ENCODE measurements around the gene EMP1. TPM values are rescaled to one million over a fixed set of nuclear protein-coding genes. Genes with fewer than 3 reads are reported as not detected.

The EMP1 gene
- total RNA-seq, 1 donor from 2014 or later: 273 TPM

DNA sequence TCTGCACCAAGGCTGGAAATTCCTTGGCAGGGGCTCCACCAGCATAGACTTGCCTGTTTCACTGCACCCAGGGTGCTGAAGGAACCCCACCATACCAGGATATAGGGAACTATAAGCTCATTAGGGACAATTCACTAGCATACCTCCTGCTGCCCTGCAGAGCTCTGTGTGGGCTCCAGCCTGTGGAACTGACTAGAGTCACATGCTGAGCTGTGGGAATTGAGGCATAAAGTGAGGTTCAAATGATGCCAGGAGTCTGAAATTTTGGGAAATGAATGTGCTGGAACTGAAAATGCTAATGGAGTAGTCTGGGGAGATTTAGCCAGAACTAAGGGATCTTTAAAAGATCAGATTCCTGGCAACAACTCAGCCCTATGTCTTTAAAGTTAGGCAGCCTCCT is 7.3 kb upstream of the EMP1 start:
- Mint-ChIP-seq H3K27ac (ENCODE audit: unreplicated experiment) (no peak overlapping the region), H3K4me1 (ENCODE audit: unreplicated experiment) (peaks cover 37% of the 10 kb centered on the region)

DNA sequence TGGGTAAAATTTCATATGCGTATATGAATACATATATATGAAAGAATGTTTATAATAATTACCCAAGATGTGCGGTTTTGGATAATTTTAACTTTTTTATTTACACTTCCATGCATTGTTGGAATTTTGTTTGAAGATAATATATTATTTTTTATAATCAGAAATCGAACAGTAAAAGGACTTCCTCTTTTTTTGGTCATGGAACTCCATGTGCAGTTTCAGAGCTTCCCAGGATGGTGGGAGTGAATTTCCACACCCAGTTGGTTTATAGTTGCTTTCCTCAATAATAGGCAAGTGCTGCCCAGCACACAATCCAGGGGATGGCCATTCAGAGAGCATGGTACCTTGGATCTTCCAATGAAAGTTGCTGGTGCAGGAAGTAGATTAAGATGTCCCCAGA is 6.3 kb upstream of the EMP1 start:
- H3K4me1 Mint-ChIP-seq (ENCODE audit: unreplicated experiment): peaks cover 40% of the 10 kb centered on the region
- DNase-seq (ENCODE audit: low spot score): no peak
- H3K27me3 Mint-ChIP-seq (ENCODE audit: unreplicated experiment): peaks cover 4% of the 10 kb centered on the region
- H3K27ac Mint-ChIP-seq (ENCODE audit: unreplicated experiment): no peak overlapping the region
- H3K9me3 Mint-ChIP-seq (ENCODE audit: unreplicated experiment): no peaks in the 10 kb centered on the region
- H3K4me3 Mint-ChIP-seq (ENCODE audit: unreplicated experiment): no peak overlapping the region
- H3K36me3 Mint-ChIP-seq (ENCODE audit: low read depth, unreplicated experiment): no peaks in the 10 kb centered on the region
- TF ChIP-seq, protein P1, sequence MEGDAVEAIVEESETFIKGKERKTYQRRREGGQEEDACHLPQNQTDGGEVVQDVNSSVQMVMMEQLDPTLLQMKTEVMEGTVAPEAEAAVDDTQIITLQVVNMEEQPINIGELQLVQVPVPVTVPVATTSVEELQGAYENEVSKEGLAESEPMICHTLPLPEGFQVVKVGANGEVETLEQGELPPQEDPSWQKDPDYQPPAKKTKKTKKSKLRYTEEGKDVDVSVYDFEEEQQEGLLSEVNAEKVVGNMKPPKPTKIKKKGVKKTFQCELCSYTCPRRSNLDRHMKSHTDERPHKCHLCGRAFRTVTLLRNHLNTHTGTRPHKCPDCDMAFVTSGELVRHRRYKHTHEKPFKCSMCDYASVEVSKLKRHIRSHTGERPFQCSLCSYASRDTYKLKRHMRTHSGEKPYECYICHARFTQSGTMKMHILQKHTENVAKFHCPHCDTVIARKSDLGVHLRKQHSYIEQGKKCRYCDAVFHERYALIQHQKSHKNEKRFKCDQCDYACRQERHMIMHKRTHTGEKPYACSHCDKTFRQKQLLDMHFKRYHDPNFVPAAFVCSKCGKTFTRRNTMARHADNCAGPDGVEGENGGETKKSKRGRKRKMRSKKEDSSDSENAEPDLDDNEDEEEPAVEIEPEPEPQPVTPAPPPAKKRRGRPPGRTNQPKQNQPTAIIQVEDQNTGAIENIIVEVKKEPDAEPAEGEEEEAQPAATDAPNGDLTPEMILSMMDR (IDR thresholded peaks at IDR 0.05; ENCODE audit: unreplicated experiment): no peak

More for the DNA sequence above, 7.3 kb upstream of the EMP1 start:
- TF ChIP-seq, protein P1 (IDR thresholded peaks at IDR 0.05; ENCODE audit: unreplicated experiment): no peak
- DNase-seq (ENCODE audit: low spot score): no peak
- Mint-ChIP-seq H3K9me3 (ENCODE audit: unreplicated experiment) (no peaks in the 10 kb centered on the region), H3K4me3 (ENCODE audit: unreplicated experiment) (no peak overlapping the region), H3K27me3 (ENCODE audit: unreplicated experiment) (no peaks in the 10 kb centered on the region), H3K36me3 (ENCODE audit: low read depth, unreplicated experiment) (no peaks in the 10 kb centered on the region)

DNA sequence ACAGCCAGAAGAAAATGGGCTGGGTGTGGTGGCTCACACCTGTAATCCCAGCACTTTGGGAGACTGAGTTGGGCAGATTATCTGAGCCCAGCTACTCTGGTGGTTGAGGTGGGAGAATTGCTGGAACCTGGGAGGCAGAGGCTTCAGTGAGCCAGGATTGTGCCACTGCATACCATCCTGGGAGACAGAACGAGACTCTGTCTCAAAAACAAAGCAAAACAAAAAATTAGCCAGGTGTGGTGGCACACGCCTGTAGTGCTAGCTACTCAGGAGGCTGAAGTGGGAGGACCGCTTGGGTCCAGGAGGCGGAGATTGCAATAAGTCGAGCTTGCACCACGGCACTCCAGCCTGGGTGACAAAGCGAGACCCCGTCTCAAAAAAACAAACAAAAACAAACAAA is 3.8 kb upstream of the EMP1 start:
- Mint-ChIP-seq H3K4me3 (ENCODE audit: unreplicated experiment) (no peak overlapping the region), H3K36me3 (ENCODE audit: low read depth, unreplicated experiment) (no peaks in the 10 kb centered on the region), H3K4me1 (ENCODE audit: unreplicated experiment) (peaks cover 55% of the 10 kb centered on the region), H3K9me3 (ENCODE audit: unreplicated experiment) (no peaks in the 10 kb centered on the region), H3K27ac (ENCODE audit: unreplicated experiment) (no peak overlapping the region), H3K27me3 (ENCODE audit: unreplicated experiment) (peaks cover 10% of the 10 kb centered on the region)
- no peak for DNase-seq (ENCODE audit: low spot score)
- TF ChIP-seq, protein P1 (IDR thresholded peaks at IDR 0.05; ENCODE audit: unreplicated experiment): no peak

DNA sequence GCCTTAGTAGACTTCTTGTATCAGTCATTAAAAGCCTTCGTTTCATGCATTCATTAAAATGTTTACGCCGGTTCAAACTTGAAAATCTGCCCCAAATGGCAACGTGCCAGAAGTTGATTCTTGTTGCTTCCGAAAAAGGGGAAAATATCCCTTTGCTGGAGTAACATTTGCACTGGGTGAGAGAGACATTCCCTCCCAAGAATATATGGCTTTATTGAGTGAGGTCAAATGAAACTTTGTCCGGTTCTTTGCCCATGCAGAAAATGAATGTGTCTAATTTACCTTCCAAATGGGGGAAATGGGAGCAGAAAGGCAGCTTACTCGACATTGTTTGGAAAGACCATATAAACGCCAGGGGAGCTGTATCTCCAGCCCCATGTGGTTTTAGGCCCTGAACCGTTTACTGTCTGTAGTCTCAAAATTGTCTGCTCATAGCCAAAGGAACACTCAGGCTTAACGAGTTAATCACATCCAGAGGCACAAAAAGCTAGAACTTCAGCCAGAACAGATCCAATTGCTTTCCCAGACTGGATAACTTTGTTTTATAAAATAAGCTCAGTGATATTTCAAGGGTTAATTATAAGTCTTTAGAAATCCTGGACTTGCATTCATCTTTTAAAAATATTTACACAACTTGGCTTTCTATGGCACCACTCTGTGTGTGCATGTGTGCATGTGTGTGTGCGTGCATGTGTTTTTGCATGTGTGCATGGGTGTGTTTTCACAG is 2.9 kb upstream of the EMP1 start:
- no peak overlapping the region for H3K4me3 Mint-ChIP-seq (ENCODE audit: unreplicated experiment)
- H3K27ac Mint-ChIP-seq (ENCODE audit: unreplicated experiment): no peak overlapping the region
- no peaks in the 10 kb centered on the region for H3K9me3 Mint-ChIP-seq (ENCODE audit: unreplicated experiment)

More for the DNA sequence above, 2.9 kb upstream of the EMP1 start:
- TF ChIP-seq, protein P1 (IDR thresholded peaks at IDR 0.05; ENCODE audit: unreplicated experiment): no peak
- no peak for DNase-seq (ENCODE audit: low spot score)
- H3K4me1 Mint-ChIP-seq (ENCODE audit: unreplicated experiment): peaks cover 57% of the 10 kb centered on the region
- H3K36me3 Mint-ChIP-seq (ENCODE audit: low read depth, unreplicated experiment): no peaks in the 10 kb centered on the region
- peaks cover 10% of the 10 kb centered on the region for H3K27me3 Mint-ChIP-seq (ENCODE audit: unreplicated experiment)
